PC-3 (cell line): Measurements from ENCODE around the gene PRKCE. TPM values are rescaled to one million over a fixed set of nuclear protein-coding genes. Genes with fewer than 3 reads are reported as not detected.

Experiments used
- ATAC-seq: fragments of 200-7000 bp; cut with Tn5 transposase; 2 replicates; pipeline ENCODE4 v1.9.1; 2020; ENCODE audit warnings: mild to moderate bottlenecking, moderate library complexity
- BruUV-seq: library from RNA; stranded (reverse); fragments of 400-500 nt; replicated peaks from 2 replicates; lab custom pipeline; 2021; lab: Mats Ljungman, UMichigan
- CTCF ChIA-PET: fragments of 300-600 bp; sonication (Branson Sonifier 250); formaldehyde crosslinking; loops from one replicate; lab custom pipeline; 2022; ENCODE audit warnings: antibody characterized with exemption; lab: Charles Lee
- POLR2A ChIA-PET: fragments of 300-600 bp; sonication (Branson Sonifier 250); formaldehyde crosslinking; loops from one replicate; lab custom pipeline; 2022; ENCODE audit warnings: antibody characterized with exemption; ENCODE audit not compliant: unreplicated experiment; lab: Charles Lee
- DNase-seq: peaks from one replicate; pipeline ENCODE4 v3.0.0-alpha.2; 2015
- H2AFZ ChIP-seq: fragments of 300-600 bp; sonication (generic); 2 replicates; pipeline ENCODE4 v1.6.0; 2016; ENCODE audit warnings: antibody characterized with exemption, low read length
- H3F3A ChIP-seq: fragments of 300-600 bp; sonication (generic); one replicate; pipeline ENCODE4 v1.6.0; 2017; ENCODE audit warnings: antibody characterized with exemption, low read length, control low read depth, mild to moderate bottlenecking; ENCODE audit not compliant: unreplicated experiment
- H3K27ac ChIP-seq: fragments of 300-600 bp; sonication (generic); 2 replicates; pipeline ENCODE4 v1.5.1; 2016; ENCODE audit warnings: mild to moderate bottlenecking, low read length
- H3K27me3 ChIP-seq: fragments of 300-600 bp; sonication (generic); 2 replicates; pipeline ENCODE4 v1.6.1; 2016; ENCODE audit warnings: low read length, mixed read lengths
- H3K36me3 ChIP-seq: fragments of 300-600 bp; sonication (generic); 2 replicates; pipeline ENCODE4 v1.6.1; 2016; ENCODE audit warnings: low read depth, mixed run types, low read length, mixed read lengths
- H3K4me1 ChIP-seq: fragments of 300-600 bp; sonication (generic); 2 replicates; pipeline ENCODE4 v1.5.1; 2016; ENCODE audit warnings: low read length; ENCODE audit not compliant: insufficient read depth
- H3K4me2 ChIP-seq: fragments of 300-600 bp; sonication (generic); 2 replicates; pipeline ENCODE4 v1.6.0; 2016; ENCODE audit warnings: low read length
- H3K4me3 ChIP-seq: fragments of 300-600 bp; sonication (generic); 2 replicates; pipeline ENCODE4 v1.5.1; 2016; ENCODE audit warnings: mild to moderate bottlenecking, low read length, mixed read lengths
- H3K79me2 ChIP-seq: fragments of 300-600 bp; sonication (generic); 2 replicates; pipeline ENCODE4 v1.6.1; 2017; ENCODE audit warnings: low read length, mixed read lengths
- H3K9ac ChIP-seq: fragments of 300-600 bp; sonication (generic); 2 replicates; pipeline ENCODE4 v1.6.0; 2016; ENCODE audit warnings: mild to moderate bottlenecking, low read length
- H3K9me2 ChIP-seq: fragments of 300-600 bp; sonication (generic); replicated peaks from 2 replicates; pipeline ENCODE4 v1.6.1; 2016; ENCODE audit warnings: mixed run types, low read length, mixed read lengths
- H3K9me3 ChIP-seq: fragments of 300-600 bp; sonication (generic); 2 replicates; pipeline ENCODE4 v1.6.1; 2016; ENCODE audit warnings: low read length, mixed read lengths
- H4K20me1 ChIP-seq: fragments of 300-600 bp; sonication (generic); 2 replicates; pipeline ENCODE4 v1.6.1; 2016; ENCODE audit warnings: low read length, mixed read lengths
- EZH2 ChIP-seq: fragments of 300-600 bp; sonication (generic); IDR thresholded peaks from one replicate; pipeline ENCODE4 v1.6.1; 2017; ENCODE audit warnings: antibody characterized with exemption, mild to moderate bottlenecking, low read length; ENCODE audit not compliant: unreplicated experiment
- EZH2phosphoT487 ChIP-seq: fragments of 300-600 bp; sonication (generic); IDR thresholded peaks from 2 replicates; pipeline ENCODE4 v1.6.1; 2018; ENCODE audit warnings: mild to moderate bottlenecking, antibody characterized with exemption, low read length, borderline replicate concordance
- intact Hi-C: fragments of 100-400 bp; cut with micrococcal nuclease; formaldehyde crosslinking; loops from 2 replicates; pipeline ENCODE4 v1.9.0; 2023
- total RNA-seq: library from RNA; depleted of rRNA; stranded (reverse); fragments of >200 nt; gene quantifications from 2 replicates; pipeline ENCODE4 v1.2.3, GENCODE V29; 2014
- TF ChIP-seq, protein P1 (sequence below): fragments of 300-600 bp; sonication (generic); conservative IDR thresholded peaks from 2 replicates; pipeline ENCODE4 v1.5.1; 2017; ENCODE audit warnings: antibody characterized with exemption, low read depth, mild to moderate bottlenecking, low read length

PRKCE gene
- total RNA-seq, 1 experiment from 2014 or later: 7.0 TPM

DNA sequence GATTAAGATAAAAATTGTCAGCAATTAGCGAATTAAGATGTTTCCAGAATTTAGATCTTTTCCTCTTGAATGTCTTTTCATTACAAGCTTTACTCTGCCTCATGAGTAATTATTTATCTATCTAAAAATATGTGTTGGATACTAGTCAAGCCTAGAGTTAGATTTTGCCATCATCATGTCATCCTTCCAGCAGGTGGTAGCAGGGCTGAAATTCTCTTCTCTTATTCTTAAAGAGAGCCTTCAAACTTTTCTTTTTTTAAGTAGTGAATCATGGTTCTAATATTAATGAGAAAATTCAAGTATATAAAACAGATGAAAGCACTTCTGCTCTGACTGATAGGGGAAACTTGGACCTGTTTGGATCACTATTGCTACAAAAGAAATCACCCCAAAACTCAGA, 405.1 kb downstream of the PRKCE start:
- Histone ChIP-seq H3K27me3 (no peaks in the 10 kb centered on the region), H3K9me3 (no peaks in the 10 kb centered on the region), H3K4me2 (no peak overlapping the region), H3K36me3 (no peaks in the 10 kb centered on the region), H4K20me1 (no peaks in the 10 kb centered on the region), H3K4me1 (peaks cover 9% of the 10 kb centered on the region; the same call in 1 of the 2 replicates), H2AFZ (no peak overlapping the region), H3K4me3 (no peak overlapping the region), H3F3A (no peaks in the 10 kb centered on the region), H3K79me2 (no peaks in the 10 kb centered on the region), H3K9me2 (no peaks in the 10 kb centered on the region), H3K27ac (no peak overlapping the region), H3K9ac (no peak overlapping the region)
- ChIA-PET POLR2A (no interaction called here), CTCF (interaction anchor here (0.5 to 1.2 kb wide), 2 partner anchors 28 to 64 kb away, joined by 3 to 16 read pairs; no protein-coding TSS in a partner anchor)
- BruUV-seq: no TSS peak
- intact Hi-C loops: loop anchor here (5.0 kb wide), 1 partner anchor 44 kb away; no protein-coding TSS in a partner anchor
- TF ChIP-seq EZH2 (no peak), EZH2phosphoT487 (no peak)
- TF ChIP-seq, protein P1, sequence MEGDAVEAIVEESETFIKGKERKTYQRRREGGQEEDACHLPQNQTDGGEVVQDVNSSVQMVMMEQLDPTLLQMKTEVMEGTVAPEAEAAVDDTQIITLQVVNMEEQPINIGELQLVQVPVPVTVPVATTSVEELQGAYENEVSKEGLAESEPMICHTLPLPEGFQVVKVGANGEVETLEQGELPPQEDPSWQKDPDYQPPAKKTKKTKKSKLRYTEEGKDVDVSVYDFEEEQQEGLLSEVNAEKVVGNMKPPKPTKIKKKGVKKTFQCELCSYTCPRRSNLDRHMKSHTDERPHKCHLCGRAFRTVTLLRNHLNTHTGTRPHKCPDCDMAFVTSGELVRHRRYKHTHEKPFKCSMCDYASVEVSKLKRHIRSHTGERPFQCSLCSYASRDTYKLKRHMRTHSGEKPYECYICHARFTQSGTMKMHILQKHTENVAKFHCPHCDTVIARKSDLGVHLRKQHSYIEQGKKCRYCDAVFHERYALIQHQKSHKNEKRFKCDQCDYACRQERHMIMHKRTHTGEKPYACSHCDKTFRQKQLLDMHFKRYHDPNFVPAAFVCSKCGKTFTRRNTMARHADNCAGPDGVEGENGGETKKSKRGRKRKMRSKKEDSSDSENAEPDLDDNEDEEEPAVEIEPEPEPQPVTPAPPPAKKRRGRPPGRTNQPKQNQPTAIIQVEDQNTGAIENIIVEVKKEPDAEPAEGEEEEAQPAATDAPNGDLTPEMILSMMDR: 0 out of 2 replicates have a peak, but pooled peaks have one; percentile 10
- DNase-seq: peak; percentile 19
- peak; percentile 49 for ATAC-seq

DNA sequence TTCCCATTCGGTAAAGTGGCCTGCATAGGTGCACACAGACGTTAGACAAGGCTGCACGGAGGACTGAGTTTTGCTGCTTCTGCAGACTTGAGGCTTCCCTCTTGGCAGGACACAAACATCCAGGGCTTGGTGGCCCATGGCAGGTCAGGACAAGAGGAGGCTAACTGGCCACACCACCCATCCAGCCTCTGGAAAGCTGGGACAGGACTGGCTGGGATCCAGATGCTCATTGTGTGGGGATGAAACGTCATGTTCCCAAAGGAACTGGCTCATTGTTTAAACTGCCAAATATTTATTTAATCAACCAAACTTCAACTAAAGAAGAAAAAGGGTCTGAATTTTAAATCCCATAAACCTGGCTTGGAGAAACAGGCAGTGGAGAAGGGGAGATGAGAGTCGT, 406.7 kb downstream of the PRKCE start:
- CTCF ChIA-PET: no interaction called here
- no peak overlapping the region for H3K4me3 ChIP-seq
- no peaks in the 10 kb centered on the region for H4K20me1 ChIP-seq
- no peak overlapping the region for H3K4me2 ChIP-seq
- no peak overlapping the region for H3K9ac ChIP-seq
- no peak overlapping the region for H2AFZ ChIP-seq
- DNase-seq: peak; percentile 15
- ATAC-seq: peak; percentile 43; the same call in 1 of the 2 replicates
- H3K4me1 ChIP-seq: peaks cover 9% of the 10 kb centered on the region; the same call in 1 of the 2 replicates
- no peaks in the 10 kb centered on the region for H3K27me3 ChIP-seq
- no peaks in the 10 kb centered on the region for H3F3A ChIP-seq
- BruUV-seq: no TSS peak
- TF ChIP-seq, protein P1: no peak
- TF ChIP-seq EZH2phosphoT487 (no peak), EZH2 (no peak)
- H3K36me3 ChIP-seq: no peaks in the 10 kb centered on the region
- POLR2A ChIA-PET: no interaction called here
- no peaks in the 10 kb centered on the region for H3K9me2 ChIP-seq
- no peaks in the 10 kb centered on the region for H3K9me3 ChIP-seq
- H3K27ac ChIP-seq: no peak overlapping the region
- no peaks in the 10 kb centered on the region for H3K79me2 ChIP-seq
- intact Hi-C loops: loop anchor here (5.0 kb wide), 1 partner anchor 46 kb away; no protein-coding TSS in a partner anchor
